Smooth muscle cell (in vitro differentiated cells): ENCODE results near the gene ZNF502. TPM values are rescaled to one million over a fixed set of nuclear protein-coding genes. Genes with fewer than 3 reads are reported as not detected.

ENCODE experiments used
- DNase-seq: peaks from one replicate; lab custom pipeline; 2025; ENCODE audit not compliant: unreplicated experiment; lab: John Stamatoyannopoulos, UW
- H2AFZ ChIP-seq: fragments of 200-600 bp; sonication (generic); 2 replicates; pipeline ENCODE4 v1.6.0; 2016; ENCODE audit warnings: antibody characterized with exemption, low read depth, mild to moderate bottlenecking
- H3F3A ChIP-seq: fragments of 200-600 bp; sonication (generic); 2 replicates; pipeline ENCODE4 v1.6.0; 2017; ENCODE audit warnings: antibody characterized with exemption, low read depth
- H3K27ac ChIP-seq: fragments of 200-600 bp; sonication (generic); 2 replicates; pipeline ENCODE4 v1.5.1; 2016; ENCODE audit warnings: low read depth, mild to moderate bottlenecking
- H3K27me3 ChIP-seq: fragments of 200-600 bp; sonication (generic); 2 replicates; pipeline ENCODE4 v1.6.1; 2016; ENCODE audit warnings: low read depth, mild to moderate bottlenecking
- H3K36me3 ChIP-seq: fragments of 200-600 bp; sonication (generic); 2 replicates; pipeline ENCODE4 v1.5.1; 2016; ENCODE audit warnings: low read depth
- H3K4me1 ChIP-seq: fragments of 200-600 bp; sonication (generic); 2 replicates; pipeline ENCODE4 v1.5.1; 2016; ENCODE audit warnings: low read depth
- H3K4me2 ChIP-seq: fragments of 200-600 bp; sonication (generic); 2 replicates; pipeline ENCODE4 v1.6.0; 2016; ENCODE audit warnings: mild to moderate bottlenecking
- H3K4me3 ChIP-seq: fragments of 200-600 bp; sonication (generic); 2 replicates; pipeline ENCODE4 v1.5.1; 2016; ENCODE audit warnings: mild to moderate bottlenecking
- H3K79me2 ChIP-seq: fragments of 200-600 bp; sonication (generic); 2 replicates; pipeline ENCODE4 v1.6.0; 2016; ENCODE audit warnings: low read depth, mild to moderate bottlenecking
- H3K9ac ChIP-seq: fragments of 200-600 bp; sonication (generic); 2 replicates; pipeline ENCODE4 v1.6.0; 2016; ENCODE audit warnings: low read depth
- H3K9me3 ChIP-seq: fragments of 200-600 bp; sonication (generic); replicated peaks from 2 replicates; pipeline ENCODE4 v1.5.1; 2016; ENCODE audit warnings: low read depth
- H4K20me1 ChIP-seq: fragments of 200-600 bp; sonication (generic); 2 replicates; pipeline ENCODE4 v1.6.0; 2016; ENCODE audit warnings: low read depth
- CTCF ChIP-seq: fragments of 200-600 bp; sonication (generic); IDR thresholded peaks from 2 replicates; pipeline ENCODE4 v1.5.1; 2017; ENCODE audit warnings: borderline replicate concordance, mild to moderate bottlenecking, antibody characterized with exemption; ENCODE audit not compliant: insufficient read depth, poor library complexity, severe bottlenecking
- WGBS: methylation state at CpG from one replicate; pipeline ENCODE4 v1.1.7; 2016; ENCODE audit warnings: low lambda C conversion rate; 5-methylcytosine and 5-hydroxymethylcytosine counted together
- polyA plus RNA-seq: library from polyadenylated mRNA; unstranded; fragments of >200 nt; fragmentation: Nextera tagmentation; extraction: Ambion mirVana; gene quantifications from 2 replicates; pipeline ENCODE4 v1.2.1, GENCODE V29; 2016
- total RNA-seq: library from RNA; depleted of rRNA; stranded (reverse); fragments of >200 nt; gene quantifications from 2 replicates; pipeline ENCODE4 v1.2.3, GENCODE V29; 2014

The ZNF502 gene
- total and polyA plus RNA-seq, 2 experiments from 2014 or later = 0.72 to 2.0 TPM

DNA sequence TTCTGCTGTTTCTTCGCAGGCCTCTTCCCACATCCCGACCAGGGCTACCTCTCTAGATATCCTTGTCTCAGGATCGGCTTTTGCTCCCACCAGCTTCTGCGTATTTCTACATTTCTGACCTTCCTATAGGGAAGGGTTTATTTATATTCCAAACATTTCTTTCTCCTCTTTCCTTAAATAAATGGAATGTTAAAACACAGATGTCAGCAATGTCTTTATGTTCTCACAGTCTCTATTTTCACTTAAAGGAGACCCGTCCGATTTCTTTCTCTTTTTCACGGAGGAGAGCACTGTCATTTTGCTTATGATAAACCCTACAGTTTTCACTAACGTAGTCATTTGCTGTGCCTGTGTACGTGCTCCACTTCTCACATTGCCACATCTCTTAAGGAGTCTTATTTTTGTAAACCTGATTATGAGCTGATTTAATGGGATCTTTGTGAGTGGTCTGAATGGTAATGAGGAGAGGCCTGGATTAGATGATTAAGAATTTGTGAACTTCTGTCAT, 49.8 kb downstream of the ZNF502 start:
- Histone ChIP-seq H3K9me3 (no peaks in the 10 kb centered on the region), H4K20me1 (no peaks in the 10 kb centered on the region), H3K27me3 (no peaks in the 10 kb centered on the region), H3F3A (no peaks in the 10 kb centered on the region), H3K9ac (peak overlapping the region; percentile 93), H2AFZ (peak overlapping the region; percentile 91), H3K4me2 (peak overlapping the region; percentile 93), H3K36me3 (no peaks in the 10 kb centered on the region), H3K79me2 (peaks cover 43% of the 10 kb centered on the region), H3K4me3 (peak overlapping the region; percentile 94), H3K27ac (no peak overlapping the region), H3K4me1 (peaks cover 14% of the 10 kb centered on the region)
- no peak for DNase-seq
- TF ChIP-seq CTCF = no peak
- 2% methylated on average over 9 of the region's 9 CpGs for WGBS

- 38% methylated on average over 5 of the region's 5 CpGs for WGBS
- TF ChIP-seq CTCF = no peak
- Histone ChIP-seq H3K9ac (no peak overlapping the region), H3K36me3 (no peaks in the 10 kb centered on the region), H3K27ac (no peak overlapping the region), H3K4me2 (peak overlapping the region; percentile 93), H3K27me3 (no peaks in the 10 kb centered on the region), H3K79me2 (peaks cover 43% of the 10 kb centered on the region), H3K4me1 (peaks cover 14% of the 10 kb centered on the region), H3K9me3 (no peaks in the 10 kb centered on the region), H2AFZ (peak overlapping the region; percentile 91), H3K4me3 (peak overlapping the region; percentile 94), H4K20me1 (no peaks in the 10 kb centered on the region), H3F3A (no peaks in the 10 kb centered on the region)
- DNase-seq = no peak
Measured at GRCh38 chr3:44762690-44763089, 50.2 kb downstream of the ZNF502 start.

DNA sequence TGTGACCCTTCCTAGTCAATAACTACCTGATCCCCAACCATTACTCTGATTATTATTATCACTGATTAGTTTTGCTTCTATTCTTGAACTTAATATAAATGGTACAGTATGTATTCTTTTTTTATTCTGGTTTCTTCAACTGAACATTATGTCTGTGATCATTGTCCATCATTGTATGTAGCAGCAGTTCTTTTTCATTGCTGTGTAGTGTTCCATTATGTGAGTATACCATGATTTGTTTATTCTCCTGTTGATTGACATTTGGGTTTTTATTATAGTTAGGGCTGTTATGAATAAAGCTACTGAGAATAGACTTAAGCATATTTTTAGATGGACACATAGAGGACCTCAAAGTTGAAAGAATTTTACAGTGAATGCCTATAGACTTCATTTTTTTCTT, 51.8 kb downstream of the ZNF502 start:
- Histone ChIP-seq H3K36me3 (no peaks in the 10 kb centered on the region), H3K4me3 (no peak overlapping the region), H3K27me3 (no peaks in the 10 kb centered on the region), H2AFZ (no peak overlapping the region), H3F3A (no peaks in the 10 kb centered on the region), H4K20me1 (no peaks in the 10 kb centered on the region), H3K27ac (no peak overlapping the region), H3K4me2 (no peak overlapping the region), H3K9me3 (no peaks in the 10 kb centered on the region), H3K9ac (no peak overlapping the region), H3K79me2 (peaks cover 36% of the 10 kb centered on the region), H3K4me1 (peaks cover 14% of the 10 kb centered on the region)
- TF ChIP-seq CTCF = no peak
- DNase-seq = no peak

DNA sequence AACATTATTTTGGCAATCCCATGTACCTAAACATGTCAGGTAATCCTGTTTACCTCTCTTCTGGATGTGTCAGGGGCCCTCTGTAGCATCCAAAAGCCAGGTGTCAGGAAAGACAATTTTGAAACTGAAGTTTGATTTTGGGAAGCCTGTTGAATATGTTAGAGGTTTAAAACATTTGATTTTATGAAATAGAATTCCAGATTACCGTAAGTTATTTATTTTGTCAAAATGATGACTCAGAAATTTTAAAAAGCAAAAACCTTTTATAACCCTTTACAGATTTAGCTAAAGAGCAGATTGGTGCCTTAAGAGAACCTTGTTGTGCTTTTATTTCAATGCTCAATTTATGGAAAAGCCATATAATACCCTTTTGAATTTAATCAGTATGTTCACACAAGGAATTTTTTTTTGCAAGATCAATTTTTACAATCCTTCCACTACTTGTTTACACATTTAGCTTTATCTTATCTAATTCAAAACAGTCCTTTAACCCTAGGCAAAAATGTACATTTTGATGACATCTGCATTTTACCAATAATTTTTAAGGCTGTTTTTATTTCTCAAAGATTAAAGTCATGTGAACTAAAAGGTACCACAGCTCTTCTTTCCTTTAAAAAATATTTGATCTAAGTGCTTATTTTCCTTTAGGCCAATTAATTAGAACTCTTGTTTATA, 59.1 kb downstream of the ZNF502 start:
- Histone ChIP-seq H3K4me1 (no peaks in the 10 kb centered on the region), H3K79me2 (peaks cover 12% of the 10 kb centered on the region), H2AFZ (no peak overlapping the region), H3K4me2 (no peak overlapping the region), H3F3A (no peaks in the 10 kb centered on the region), H4K20me1 (no peaks in the 10 kb centered on the region), H3K27me3 (no peaks in the 10 kb centered on the region), H3K36me3 (peaks cover 5% of the 10 kb centered on the region), H3K27ac (no peak overlapping the region), H3K9me3 (peaks cover 9% of the 10 kb centered on the region), H3K4me3 (no peak overlapping the region), H3K9ac (no peak overlapping the region)
- WGBS = 100% methylated on average over 1 of the region's 1 CpG
- no peak for TF ChIP-seq CTCF
- no peak for DNase-seq
